Measurements from ENCODE around the gene CD9. TPM values are rescaled to one million over a fixed set of nuclear protein-coding genes. Genes with fewer than 3 reads are reported as not detected.

Gene CD9
- total RNA-seq, 1 donor from 2014 or later = 120 TPM

- no peak overlapping the region for H3K27ac Mint-ChIP-seq
- no peak overlapping the region for H3K4me3 Mint-ChIP-seq
- peaks cover 5% of the 10 kb centered on the region for H3K4me1 Mint-ChIP-seq (ENCODE audit: unreplicated experiment)
- DNase-seq (ENCODE audit: extremely low spot score, unreplicated experiment) = no peak
- TF ChIP-seq, protein P1, sequence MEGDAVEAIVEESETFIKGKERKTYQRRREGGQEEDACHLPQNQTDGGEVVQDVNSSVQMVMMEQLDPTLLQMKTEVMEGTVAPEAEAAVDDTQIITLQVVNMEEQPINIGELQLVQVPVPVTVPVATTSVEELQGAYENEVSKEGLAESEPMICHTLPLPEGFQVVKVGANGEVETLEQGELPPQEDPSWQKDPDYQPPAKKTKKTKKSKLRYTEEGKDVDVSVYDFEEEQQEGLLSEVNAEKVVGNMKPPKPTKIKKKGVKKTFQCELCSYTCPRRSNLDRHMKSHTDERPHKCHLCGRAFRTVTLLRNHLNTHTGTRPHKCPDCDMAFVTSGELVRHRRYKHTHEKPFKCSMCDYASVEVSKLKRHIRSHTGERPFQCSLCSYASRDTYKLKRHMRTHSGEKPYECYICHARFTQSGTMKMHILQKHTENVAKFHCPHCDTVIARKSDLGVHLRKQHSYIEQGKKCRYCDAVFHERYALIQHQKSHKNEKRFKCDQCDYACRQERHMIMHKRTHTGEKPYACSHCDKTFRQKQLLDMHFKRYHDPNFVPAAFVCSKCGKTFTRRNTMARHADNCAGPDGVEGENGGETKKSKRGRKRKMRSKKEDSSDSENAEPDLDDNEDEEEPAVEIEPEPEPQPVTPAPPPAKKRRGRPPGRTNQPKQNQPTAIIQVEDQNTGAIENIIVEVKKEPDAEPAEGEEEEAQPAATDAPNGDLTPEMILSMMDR (conservative IDR thresholded peaks at IDR 0.05) = no peak
- H3K27me3 Mint-ChIP-seq = peaks cover 3% of the 10 kb centered on the region
- peaks cover 4% of the 10 kb centered on the region for H3K36me3 Mint-ChIP-seq
- no peaks in the 10 kb centered on the region for H3K9me3 Mint-ChIP-seq
Measured at GRCh38 chr12:6161124-6161882, 38.9 kb upstream of the CD9 start.

- Mint-ChIP-seq H3K36me3 (no peaks in the 10 kb centered on the region), H3K4me3 (no peak overlapping the region), H3K9me3 (no peaks in the 10 kb centered on the region), H3K27me3 (peaks cover 6% of the 10 kb centered on the region), H3K27ac (no peak overlapping the region), H3K4me1 (ENCODE audit: unreplicated experiment) (no peaks in the 10 kb centered on the region)
- no peak for DNase-seq (ENCODE audit: extremely low spot score, unreplicated experiment)
- TF ChIP-seq, protein P1 (conservative IDR thresholded peaks at IDR 0.05) = no peak
Measured at GRCh38 chr12:6163416-6164060, 36.7 kb upstream of the CD9 start.

GRCh38 chr12:6165395-6165794 lies 34.8 kb upstream of the CD9 start:
- Mint-ChIP-seq H3K27me3 (peaks cover 11% of the 10 kb centered on the region), H3K4me3 (no peak overlapping the region), H3K36me3 (no peaks in the 10 kb centered on the region), H3K27ac (no peak overlapping the region), H3K4me1 (ENCODE audit: unreplicated experiment) (no peaks in the 10 kb centered on the region), H3K9me3 (no peaks in the 10 kb centered on the region)
- TF ChIP-seq, protein P1 (conservative IDR thresholded peaks at IDR 0.05) = no peak
- no peak for DNase-seq (ENCODE audit: extremely low spot score, unreplicated experiment)

GRCh38 chr12:6166808-6167207 lies 33.4 kb upstream of the CD9 start:
- H3K9me3 Mint-ChIP-seq = no peaks in the 10 kb centered on the region
- H3K27ac Mint-ChIP-seq = no peak overlapping the region

GRCh38 chr12:6167327-6168280 lies 32.6 kb upstream of the CD9 start:
- no peaks in the 10 kb centered on the region for H3K36me3 Mint-ChIP-seq
- H3K4me3 Mint-ChIP-seq = no peak overlapping the region
- peaks cover 11% of the 10 kb centered on the region for H3K27me3 Mint-ChIP-seq
- no peak for DNase-seq (ENCODE audit: extremely low spot score, unreplicated experiment)
- no peaks in the 10 kb centered on the region for H3K9me3 Mint-ChIP-seq
- no peak overlapping the region for H3K27ac Mint-ChIP-seq
- H3K4me1 Mint-ChIP-seq (ENCODE audit: unreplicated experiment) = no peaks in the 10 kb centered on the region
- TF ChIP-seq, protein P1 (conservative IDR thresholded peaks at IDR 0.05) = no peak

More at GRCh38 chr12:6166808-6167207, 33.4 kb upstream of the CD9 start:
- Mint-ChIP-seq H3K36me3 (no peaks in the 10 kb centered on the region), H3K4me3 (no peak overlapping the region), H3K4me1 (ENCODE audit: unreplicated experiment) (no peaks in the 10 kb centered on the region), H3K27me3 (peaks cover 11% of the 10 kb centered on the region)
- no peak for DNase-seq (ENCODE audit: extremely low spot score, unreplicated experiment)
- TF ChIP-seq, protein P1 (conservative IDR thresholded peaks at IDR 0.05) = no peak

All from type B pancreatic cell (in vitro differentiated cells).